SK-N-SH (cell line): Measurements from ENCODE around the gene OXER1.

Experiments used
- CTCF ChIP-seq: fragments of 200-600 bp; sonication (generic); IDR thresholded peaks from 2 replicates; pipeline ENCODE4 v1.6.1; 2017; ENCODE audit warnings: antibody characterized with exemption, mild to moderate bottlenecking, moderate library complexity
- EP300 ChIP-seq, 2 experiments: IDR thresholded peaks; 2 replicates each; pipeline versions ENCODE4 v1.4.0 to v1.6.1; 2012; ENCODE audit warnings: borderline replicate concordance in 1 of 2, low read depth in 1 of 2, low read length in 1 of 2
- IRF3 ChIP-seq: fragments of 150-350 bp; IDR thresholded peaks from 2 replicates; pipeline ENCODE4 v1.6.1; 2016; ENCODE audit warnings: mild to moderate bottlenecking, low read depth, low read length
- JUND ChIP-seq: IDR thresholded peaks from 2 replicates; pipeline ENCODE4 v1.4.0; 2012
- MAX ChIP-seq: IDR thresholded peaks from 2 replicates; pipeline ENCODE4 v1.4.0; 2012; ENCODE audit warnings: low read depth
- MXI1 ChIP-seq: IDR thresholded peaks from 2 replicates; pipeline ENCODE4 v1.6.1; 2012; ENCODE audit warnings: mild to moderate bottlenecking, low read depth, low read length, improper control_type of control experiment
- POLR2AphosphoS5 ChIP-seq: IDR thresholded peaks from 2 replicates; pipeline ENCODE4 v1.6.1; 2012; ENCODE audit warnings: low read depth, low read length
- RFX5 ChIP-seq: IDR thresholded peaks from 2 replicates; pipeline ENCODE4 v1.6.1; 2012; ENCODE audit warnings: mild to moderate bottlenecking, improper control_type of control experiment, low read length
- YY1 ChIP-seq: IDR thresholded peaks from 2 replicates; pipeline ENCODE4 v1.4.0; 2012; ENCODE audit warnings: low read depth, mild to moderate bottlenecking

GRCh38 chr2:42812899-42813479 is 49.1 kb upstream of the OXER1 start:
- TF ChIP-seq CTCF (peak; percentile 63), YY1 (no peak), MXI1 (no peak), IRF3 (no peak), EP300 (IDR thresholded peaks at IDR 0.05; ENCODE audit: borderline replicate concordance in 1 of 2, low read depth in 1 of 2, low read length in 1 of 2) (no peak), POLR2AphosphoS5 (no peak), RFX5 (no peak), JUND (no peak), MAX (no peak)
